ENCODE data around the gene ZBTB45.
"Not testable (repeated sequence)": the region's sequence is repeated elsewhere in the genome, so short reads cannot be mapped to it uniquely, and the experiment has no call there.

Gene ZBTB45

GRCh38 chr19:58547323-58548312 is 28.0 kb upstream of the ZBTB45 start:
- H3K4me3 ChIP-seq (ENCODE audit: low read length in 2 of 2) = no peak overlapping the region
- H3K27ac ChIP-seq (ENCODE audit: low read depth in 2 of 2, low read length in 2 of 2) = no peak overlapping the region
- no peaks in the 10 kb centered on the region for H3K27me3 ChIP-seq (ENCODE audit: control insufficient read depth in 2 of 2, insufficient read depth in 2 of 2, low read length in 2 of 2)
- H3K36me3 ChIP-seq (ENCODE audit: control insufficient read depth in 2 of 2, insufficient read depth in 2 of 2, low read length in 2 of 2) = peaks cover 54 to 68% of the 10 kb centered on the region in 2 donors
- H3K9me3 ChIP-seq (ENCODE audit: control insufficient read depth in 2 of 2, low read length in 2 of 2) = no peaks in the 10 kb centered on the region
- no peak overlapping the region for H3K9ac ChIP-seq (ENCODE audit: low read depth in 1 of 2, low read length in 2 of 2)
- peaks cover 16% of the 10 kb centered on the region in 2 donors for H3K4me1 ChIP-seq (ENCODE audit: control insufficient read depth in 2 of 2, insufficient read depth in 2 of 2, low read length in 2 of 2)

- Histone ChIP-seq H3K4me3 (ENCODE audit: low read length in 2 of 2) (peak overlapping the region; percentile 76 to 87), H3K9ac (ENCODE audit: low read depth in 1 of 2, low read length in 2 of 2) (peak overlapping the region; percentile 79 to 83), H3K36me3 (ENCODE audit: control insufficient read depth in 2 of 2, insufficient read depth in 2 of 2, low read length in 2 of 2) (peaks cover 38 to 54% of the 10 kb centered on the region in 2 donors), H3K9me3 (ENCODE audit: control insufficient read depth in 2 of 2, low read length in 2 of 2) (no peaks in the 10 kb centered on the region), H3K4me1 (ENCODE audit: control insufficient read depth in 2 of 2, insufficient read depth in 2 of 2, low read length in 2 of 2) (peaks cover 16% of the 10 kb centered on the region in 2 donors), H3K27me3 (ENCODE audit: control insufficient read depth in 2 of 2, insufficient read depth in 2 of 2, low read length in 2 of 2) (no peaks in the 10 kb centered on the region), H3K27ac (ENCODE audit: low read depth in 2 of 2, low read length in 2 of 2) (no peak overlapping the region)
These were observed 26.5 kb upstream of the ZBTB45 start for GRCh38 chr19:58546019-58546530.

GRCh38 chr19:58545286-58546018 is 25.8 kb upstream of the ZBTB45 start:
- Histone ChIP-seq H3K4me3 (ENCODE audit: low read length in 2 of 2) (peak overlapping the region; percentile 76 to 87), H3K9me3 (ENCODE audit: control insufficient read depth in 2 of 2, low read length in 2 of 2) (no peaks in the 10 kb centered on the region), H3K9ac (ENCODE audit: low read depth in 1 of 2, low read length in 2 of 2) (peak overlapping the region; percentile 79 to 83), H3K4me1 (ENCODE audit: control insufficient read depth in 2 of 2, insufficient read depth in 2 of 2, low read length in 2 of 2) (peaks cover 16% of the 10 kb centered on the region in 2 donors), H3K27ac (ENCODE audit: low read depth in 2 of 2, low read length in 2 of 2) (peak overlapping the region in 1 of 2 donors; percentile 23), H3K36me3 (ENCODE audit: control insufficient read depth in 2 of 2, insufficient read depth in 2 of 2, low read length in 2 of 2) (peaks cover 33 to 48% of the 10 kb centered on the region in 2 donors), H3K27me3 (ENCODE audit: control insufficient read depth in 2 of 2, insufficient read depth in 2 of 2, low read length in 2 of 2) (no peaks in the 10 kb centered on the region)

- Histone ChIP-seq H3K9me3 (ENCODE audit: control insufficient read depth in 2 of 2, low read length in 2 of 2) (no peaks in the 10 kb centered on the region), H3K4me1 (ENCODE audit: control insufficient read depth in 2 of 2, insufficient read depth in 2 of 2, low read length in 2 of 2) (peaks cover 16% of the 10 kb centered on the region in 2 donors), H3K4me3 (ENCODE audit: low read length in 2 of 2) (peak overlapping the region; percentile 76 to 87), H3K36me3 (ENCODE audit: control insufficient read depth in 2 of 2, insufficient read depth in 2 of 2, low read length in 2 of 2) (peaks cover 26 to 41% of the 10 kb centered on the region in 2 donors), H3K27ac (ENCODE audit: low read depth in 2 of 2, low read length in 2 of 2) (peak overlapping the region; percentile 98), H3K27me3 (ENCODE audit: control insufficient read depth in 2 of 2, insufficient read depth in 2 of 2, low read length in 2 of 2) (no peaks in the 10 kb centered on the region), H3K9ac (ENCODE audit: low read depth in 1 of 2, low read length in 2 of 2) (peak overlapping the region; percentile 79 to 83)
These were observed 25.1 kb upstream of the ZBTB45 start for GRCh38 chr19:58544591-58545285.

- peaks cover 18 to 34% of the 10 kb centered on the region in 2 donors for H3K36me3 ChIP-seq (ENCODE audit: control insufficient read depth in 2 of 2, insufficient read depth in 2 of 2, low read length in 2 of 2)
- no peaks in the 10 kb centered on the region for H3K9me3 ChIP-seq (ENCODE audit: control insufficient read depth in 2 of 2, low read length in 2 of 2)
- peak within 1 kb of the TSS; percentile 98 for H3K27ac ChIP-seq (ENCODE audit: low read depth in 2 of 2, low read length in 2 of 2)
- peaks cover 3 to 5% of the 10 kb centered on the region in 2 donors for H3K27me3 ChIP-seq (ENCODE audit: control insufficient read depth in 2 of 2, insufficient read depth in 2 of 2, low read length in 2 of 2)
- peak within 1 kb of the TSS; percentile 80 to 87 for H3K4me3 ChIP-seq (ENCODE audit: low read length in 2 of 2)
- peak within 1 kb of the TSS; percentile 79 to 86 for H3K9ac ChIP-seq (ENCODE audit: low read depth in 1 of 2, low read length in 2 of 2)
- peaks cover 16% of the 10 kb centered on the region in 2 donors for H3K4me1 ChIP-seq (ENCODE audit: control insufficient read depth in 2 of 2, insufficient read depth in 2 of 2, low read length in 2 of 2)
These were observed 24.4 kb upstream of the ZBTB45 start, which contains the start of gene TRIM28 for GRCh38 chr19:58543826-58544590. TSS of gene TRIM28 (plus strand) at chr19:58544064. CDS start at chr19:58544758, 694 bp downstream.

GRCh38 chr19:58542641-58543372 is 23.2 kb upstream of the ZBTB45 start:
- Histone ChIP-seq H3K4me3 (ENCODE audit: low read length in 2 of 2) (peak overlapping the region in 1 of 2 donors; percentile 82), H3K27ac (ENCODE audit: low read depth in 2 of 2, low read length in 2 of 2) (peak overlapping the region in 1 of 2 donors; percentile 98), H3K36me3 (ENCODE audit: control insufficient read depth in 2 of 2, insufficient read depth in 2 of 2, low read length in 2 of 2) (peaks cover 8 to 22% of the 10 kb centered on the region in 2 donors), H3K4me1 (ENCODE audit: control insufficient read depth in 2 of 2, insufficient read depth in 2 of 2, low read length in 2 of 2) (peaks cover 16 to 21% of the 10 kb centered on the region in 2 donors)
- H3K9ac ChIP-seq (ENCODE audit: low read depth in 1 of 2, low read length in 2 of 2); H3K27me3 ChIP-seq (ENCODE audit: control insufficient read depth in 2 of 2, insufficient read depth in 2 of 2, low read length in 2 of 2); H3K9me3 ChIP-seq (ENCODE audit: control insufficient read depth in 2 of 2, low read length in 2 of 2): not testable (repeated sequence)

- not testable (repeated sequence) for H3K9me3 ChIP-seq (ENCODE audit: control insufficient read depth in 2 of 2, low read length in 2 of 2); H3K4me3 ChIP-seq (ENCODE audit: low read length in 2 of 2); H3K27me3 ChIP-seq (ENCODE audit: control insufficient read depth in 2 of 2, insufficient read depth in 2 of 2, low read length in 2 of 2); H3K27ac ChIP-seq (ENCODE audit: low read depth in 2 of 2, low read length in 2 of 2); H3K9ac ChIP-seq (ENCODE audit: low read depth in 1 of 2, low read length in 2 of 2); H3K36me3 ChIP-seq (ENCODE audit: control insufficient read depth in 2 of 2, insufficient read depth in 2 of 2, low read length in 2 of 2); H3K4me1 ChIP-seq (ENCODE audit: control insufficient read depth in 2 of 2, insufficient read depth in 2 of 2, low read length in 2 of 2)
These were observed 19.6 kb upstream of the ZBTB45 start for GRCh38 chr19:58539169-58539559.

GRCh38 chr19:58538257-58539168 is 18.9 kb upstream of the ZBTB45 start:
- H3K27ac ChIP-seq (ENCODE audit: low read depth in 2 of 2, low read length in 2 of 2) = no peak overlapping the region
- peaks cover 6 to 7% of the 10 kb centered on the region in 2 donors for H3K27me3 ChIP-seq (ENCODE audit: control insufficient read depth in 2 of 2, insufficient read depth in 2 of 2, low read length in 2 of 2)
- H3K4me1 ChIP-seq (ENCODE audit: control insufficient read depth in 2 of 2, insufficient read depth in 2 of 2, low read length in 2 of 2) = peaks cover 2 to 5% of the 10 kb centered on the region in 2 donors
- no peaks in the 10 kb centered on the region for H3K36me3 ChIP-seq (ENCODE audit: control insufficient read depth in 2 of 2, insufficient read depth in 2 of 2, low read length in 2 of 2)
- peak overlapping the region; percentile 26 to 35 for H3K4me3 ChIP-seq (ENCODE audit: low read length in 2 of 2)
- peak overlapping the region in 1 of 2 donors; percentile 33 for H3K9ac ChIP-seq (ENCODE audit: low read depth in 1 of 2, low read length in 2 of 2)
- no peaks in the 10 kb centered on the region for H3K9me3 ChIP-seq (ENCODE audit: control insufficient read depth in 2 of 2, low read length in 2 of 2)

All from mucosa of rectum (tissue), 2 donors.